ENCODE data around the gene RPL36.
"Not testable (repeated sequence)": the region's sequence is repeated elsewhere in the genome, so short reads cannot be mapped to it uniquely, and the experiment has no call there.

RPL36 gene

GRCh38 chr19:5707576-5708575, 17.8 kb downstream of the RPL36 start:
- DNase-seq = no peak

GRCh38 chr19:5711025-5711424, 20.9 kb downstream of the RPL36 start:
- no peak for DNase-seq

- DNase-seq = no peak
Observed at GRCh38 chr19:5711713-5712161, 21.6 kb downstream of the RPL36 start.

DNA sequence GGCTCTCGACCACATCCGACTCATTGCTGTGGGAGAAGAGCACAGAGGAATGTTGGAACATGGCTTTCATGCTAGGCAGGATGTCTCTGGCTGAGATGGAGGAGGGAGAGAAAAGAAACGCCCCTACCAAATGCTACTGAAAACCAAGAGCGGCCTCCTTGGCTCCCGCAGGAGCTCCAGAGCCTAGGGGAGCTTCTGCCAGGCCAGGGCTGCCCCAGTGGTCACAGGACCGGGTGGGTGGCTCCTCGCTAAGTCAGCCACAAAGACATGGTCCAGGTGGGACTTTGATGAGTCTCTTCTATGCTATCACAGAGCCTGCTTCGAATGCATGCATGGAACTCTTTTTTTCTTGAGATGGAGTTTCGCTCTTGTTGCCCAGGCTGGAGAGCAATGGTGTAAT, 23.1 kb downstream of the RPL36 start:
- no peak for DNase-seq

GRCh38 chr19:5714816-5715215, 24.7 kb downstream of the RPL36 start:
- no peak for DNase-seq

DNA sequence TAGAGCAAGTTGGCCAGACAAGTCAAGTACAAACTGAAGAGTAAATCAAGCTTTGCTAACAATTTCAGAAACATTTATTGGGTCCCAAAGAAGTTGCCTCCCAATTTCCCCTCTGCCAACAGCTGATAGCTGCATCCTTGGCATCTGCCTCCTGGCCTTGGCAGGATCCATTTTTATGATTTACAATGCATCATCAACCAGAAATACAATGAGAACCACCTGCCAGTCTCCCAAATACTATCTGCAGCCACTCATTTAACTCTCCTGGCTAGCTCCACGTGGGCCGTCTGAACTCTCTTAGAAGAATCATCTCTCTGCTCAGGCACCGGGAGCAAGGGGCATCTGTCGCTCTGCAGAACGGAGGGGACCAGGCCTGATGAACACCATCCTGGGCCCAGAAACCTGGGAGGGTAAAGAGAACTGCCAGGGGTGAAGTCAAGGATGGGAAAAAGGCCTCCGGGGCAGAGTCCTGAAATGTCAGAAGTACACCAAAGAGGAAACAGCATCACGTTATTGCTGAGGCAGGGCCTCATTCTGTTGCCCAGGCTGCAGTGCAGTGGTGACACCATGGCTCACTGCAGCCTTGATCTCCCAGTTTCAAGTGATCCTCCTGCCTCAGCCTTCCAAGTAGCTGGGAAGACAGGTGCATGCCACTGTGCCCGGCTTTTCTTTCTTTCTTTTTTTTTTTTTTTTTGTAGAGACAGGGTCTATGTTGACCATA, 27.3 kb downstream of the RPL36 start:
- no peak for DNase-seq

DNA sequence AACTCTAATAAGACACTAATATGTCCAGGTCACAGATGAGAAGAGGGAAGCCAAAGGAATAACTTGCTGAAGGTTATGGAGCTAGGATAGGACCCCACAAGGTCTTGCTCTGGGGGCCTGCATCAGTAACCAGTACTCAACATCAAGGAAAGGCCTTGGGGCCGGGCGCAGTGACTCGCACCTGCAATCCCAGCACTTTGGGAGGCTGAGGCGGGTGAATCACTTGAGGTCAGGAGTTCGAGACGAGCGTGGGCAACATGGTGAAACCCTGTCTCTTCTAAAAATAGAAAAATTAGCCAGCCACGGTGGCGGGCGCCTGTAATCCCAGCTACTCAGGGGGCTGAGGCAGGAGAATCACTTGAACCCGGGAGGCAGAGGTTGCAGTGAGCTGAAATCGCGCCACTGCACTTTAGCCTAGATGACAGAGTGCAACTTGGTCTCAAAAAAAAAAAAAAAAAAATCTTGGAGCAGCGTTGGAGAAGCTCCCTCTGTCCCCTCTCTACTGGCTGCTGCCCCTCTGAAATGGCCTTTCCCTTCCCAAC, 28.0 kb downstream of the RPL36 start:
- no peak for DNase-seq

DNA sequence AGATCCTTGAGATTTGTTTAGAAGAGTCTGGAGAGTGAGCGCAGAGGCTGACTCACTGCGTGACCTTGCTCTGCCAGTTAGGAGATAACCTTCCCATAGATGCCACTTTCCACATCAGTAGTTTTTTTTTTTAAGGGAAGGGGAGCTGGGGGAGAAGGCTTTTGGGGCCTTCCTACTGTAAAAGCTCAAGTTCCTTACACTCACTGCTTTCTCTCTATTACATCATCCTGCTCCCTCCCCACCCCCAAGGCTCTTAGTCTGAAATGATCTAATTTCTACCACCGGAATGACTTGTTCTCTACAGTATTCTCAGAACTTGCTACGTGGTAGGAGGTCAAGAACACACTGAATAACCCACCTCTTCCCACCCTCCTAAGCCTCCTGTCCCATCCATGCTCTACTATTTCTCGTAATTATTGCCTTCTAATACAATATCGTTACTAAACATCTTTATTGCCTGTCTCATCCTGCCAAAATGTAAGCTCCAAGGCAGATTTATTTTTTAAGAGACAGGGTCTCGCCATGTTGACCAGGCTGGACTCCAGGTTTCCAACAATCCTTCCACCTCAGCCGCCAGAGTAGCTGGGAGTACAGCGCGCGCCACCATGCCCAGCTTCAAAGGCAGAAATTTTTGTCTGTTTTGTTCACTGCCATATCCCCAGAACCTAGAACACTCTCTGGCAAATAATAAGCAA, 28.6 kb downstream of the RPL36 start:
- no peak for DNase-seq

GRCh38 chr19:5719274-5719960, 29.3 kb downstream of the RPL36 start:
- DNase-seq = no peak

GRCh38 chr19:5719961-5720790, 30.1 kb downstream of the RPL36 start, which contains the start of the genes CATSPERD and LONP1:
TSS of gene CATSPERD (plus strand) at chr19:5720637. CDS start at chr19:5720738, 101 bp downstream.
TSS of gene LONP1 (minus strand) at chr19:5720146. CDS start at chr19:5720132, 14 bp downstream.
- peak; percentile 96 to 98 for DNase-seq

- no peak for DNase-seq
Observed at GRCh38 chr19:5727453-5728050, 37.5 kb downstream of the RPL36 start.

DNA sequence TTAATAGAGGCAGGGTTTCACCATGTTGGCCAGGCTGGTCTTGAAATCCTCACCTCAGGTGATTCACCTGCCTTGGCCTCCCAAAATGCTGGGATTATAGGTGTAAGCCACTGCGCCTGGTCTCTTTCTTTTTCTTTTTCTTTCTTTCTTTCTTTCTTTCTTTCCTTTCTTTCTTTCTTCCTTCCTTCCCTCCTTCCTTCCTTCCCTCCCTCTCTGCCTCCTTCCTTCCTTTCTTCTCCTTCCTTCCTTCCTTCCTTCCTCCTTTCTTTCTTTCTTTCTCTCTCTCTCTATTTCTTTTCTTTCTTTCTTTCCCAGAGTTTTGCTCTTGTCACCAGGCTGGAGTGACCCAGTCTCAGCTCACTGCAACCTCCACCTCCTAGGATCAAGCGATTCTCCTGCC, 43.1 kb downstream of the RPL36 start:
- not testable (repeated sequence) for DNase-seq

DNA sequence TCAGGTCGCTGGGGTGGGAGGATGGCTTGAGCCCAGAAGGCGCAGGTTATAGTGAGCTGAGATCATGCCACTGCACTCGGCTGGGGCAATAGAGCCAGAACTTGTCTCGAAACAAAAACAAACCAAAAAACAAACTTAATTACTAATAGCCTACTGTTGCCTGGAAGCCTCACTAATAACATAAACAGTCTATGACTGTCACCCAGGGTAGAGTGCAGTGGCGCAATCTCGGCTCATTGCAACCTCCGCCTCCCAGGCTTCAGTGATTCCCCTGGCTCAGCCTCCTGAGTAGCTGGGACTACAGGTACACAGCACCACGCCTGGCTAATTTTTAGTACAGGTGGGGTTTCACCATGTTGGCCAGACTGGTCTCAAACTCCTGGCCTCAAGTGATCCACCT, 48.3 kb downstream of the RPL36 start:
- DNase-seq = no peak
